ENCODE results near the gene SEMA4F.

Gene SEMA4F

GRCh38 chr2:74719066-74719465 lies 65.0 kb downstream of the SEMA4F start:
- in situ Hi-C loops (cut with MboI; ENCODE audit: low pct_unique_long_range_greater_than_20kb, low sequenced_read_pairs, unreplicated experiment): no loop called here
- no peak for DNase-seq (ENCODE audit: low spot score)
- no peak for TF ChIP-seq CTCF (IDR thresholded peaks at IDR 0.05; ENCODE audit: extremely low read depth, insufficient read depth, missing control alignments)

- no peak for DNase-seq (ENCODE audit: low spot score)
- in situ Hi-C loops (cut with MboI; ENCODE audit: low pct_unique_long_range_greater_than_20kb, low sequenced_read_pairs, unreplicated experiment): no loop called here
- TF ChIP-seq CTCF (IDR thresholded peaks at IDR 0.05; ENCODE audit: extremely low read depth, insufficient read depth, missing control alignments): no peak
These were observed 67.3 kb downstream of the SEMA4F start for GRCh38 chr2:74721316-74721715.

- TF ChIP-seq CTCF (IDR thresholded peaks at IDR 0.05; ENCODE audit: extremely low read depth, insufficient read depth, missing control alignments): no peak
- DNase-seq (ENCODE audit: low spot score): no peak
- in situ Hi-C loops (cut with MboI; ENCODE audit: low pct_unique_long_range_greater_than_20kb, low sequenced_read_pairs, unreplicated experiment): no loop called here
These were observed 70.4 kb downstream of the SEMA4F start for GRCh38 chr2:74724496-74724895.

- TF ChIP-seq CTCF (IDR thresholded peaks at IDR 0.05; ENCODE audit: extremely low read depth, insufficient read depth, missing control alignments): no peak
- in situ Hi-C loops (cut with MboI; ENCODE audit: low pct_unique_long_range_greater_than_20kb, low sequenced_read_pairs, unreplicated experiment): no loop called here
- no peak for DNase-seq (ENCODE audit: low spot score)
These were observed 71.2 kb downstream of the SEMA4F start for GRCh38 chr2:74725287-74725686.

GRCh38 chr2:74728842-74729241 lies 74.8 kb downstream of the SEMA4F start:
- no peak for TF ChIP-seq CTCF (IDR thresholded peaks at IDR 0.05; ENCODE audit: extremely low read depth, insufficient read depth, missing control alignments)
- in situ Hi-C loops (cut with MboI; ENCODE audit: low pct_unique_long_range_greater_than_20kb, low sequenced_read_pairs, unreplicated experiment): no loop called here
- no peak for DNase-seq (ENCODE audit: low spot score)

GRCh38 chr2:74730530-74730929 lies 76.5 kb downstream of the SEMA4F start:
- in situ Hi-C loops (cut with MboI; ENCODE audit: low pct_unique_long_range_greater_than_20kb, low sequenced_read_pairs, unreplicated experiment): no loop called here
- no peak for TF ChIP-seq CTCF (IDR thresholded peaks at IDR 0.05; ENCODE audit: extremely low read depth, insufficient read depth, missing control alignments)
- DNase-seq (ENCODE audit: low spot score): no peak

Data from GM13977 (cell line).